HG03097 (cell line): ENCODE results near the gene PCED1A.

Source experiments
- ATAC-seq: cut with Tn5 transposase; IDR thresholded peaks from one replicate; pipeline ENCODE4 v1.9.1; 2021; ENCODE audit not compliant: unreplicated experiment, low FRiP score

The PCED1A gene

GRCh38 chr20:2867081-2867864 lies 26.8 kb upstream of the PCED1A start:
- no peak for ATAC-seq

DNA sequence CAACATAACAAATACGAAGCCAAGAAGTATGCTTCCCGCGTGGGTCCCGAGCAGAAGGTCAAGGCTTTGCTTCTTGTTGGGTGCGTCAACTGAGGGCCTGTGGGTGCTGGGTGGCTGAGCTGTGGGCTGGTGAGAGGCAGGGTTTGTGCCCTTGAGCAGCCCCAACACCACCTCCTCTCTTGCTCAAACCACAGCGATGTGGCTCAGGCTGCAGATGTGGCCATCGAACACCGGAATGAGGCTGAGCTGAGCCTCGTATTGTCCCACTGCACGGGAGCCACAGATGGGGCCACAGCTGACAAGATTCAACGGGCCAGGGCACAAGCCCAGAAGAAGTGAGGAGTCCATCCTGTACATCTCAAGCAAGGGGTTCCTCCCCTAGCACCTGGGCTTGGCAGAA lies 25.8 kb upstream of the PCED1A start:
- no peak for ATAC-seq

DNA sequence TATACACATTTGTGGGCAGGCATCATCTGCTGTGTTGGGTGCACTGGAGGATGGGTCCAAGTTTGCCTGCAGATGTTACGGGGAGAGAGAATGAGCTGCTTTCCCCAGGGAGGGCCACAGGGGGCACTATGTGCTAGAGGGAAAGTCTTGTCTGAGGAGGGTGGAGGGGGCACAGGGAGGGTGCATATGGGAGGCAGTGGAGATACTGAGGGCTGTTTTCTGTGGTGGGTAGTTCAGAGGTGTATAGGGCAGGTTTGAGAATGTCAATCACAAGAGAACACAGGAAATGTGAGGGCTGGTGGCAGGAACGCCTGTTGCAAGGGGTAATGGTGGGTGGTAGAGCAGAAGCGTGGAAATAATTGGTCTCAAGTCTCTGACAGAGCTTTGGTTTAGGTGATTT lies 25.2 kb upstream of the PCED1A start:
- ATAC-seq = no peak

DNA sequence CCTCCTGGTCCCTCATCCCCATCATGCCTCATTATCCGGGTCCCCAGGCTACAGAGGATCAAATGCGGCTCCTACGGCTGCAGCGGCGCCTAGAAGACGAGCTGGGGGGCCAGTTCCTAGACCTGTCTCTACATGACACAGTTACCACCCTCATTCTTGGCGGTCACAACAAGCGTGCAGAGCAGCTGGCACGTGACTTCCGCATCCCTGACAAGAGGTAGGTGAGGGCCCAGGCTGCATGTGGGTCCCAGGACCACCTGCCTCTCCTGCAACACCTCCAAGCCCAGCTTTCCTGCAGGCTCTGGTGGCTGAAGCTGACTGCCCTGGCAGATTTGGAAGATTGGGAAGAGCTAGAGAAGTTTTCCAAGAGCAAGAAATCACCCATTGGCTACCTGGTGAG lies 24.6 kb upstream of the PCED1A start:
- no peak for ATAC-seq

GRCh38 chr20:2864626-2865025 lies 24.2 kb upstream of the PCED1A start:
- ATAC-seq = no peak

DNA sequence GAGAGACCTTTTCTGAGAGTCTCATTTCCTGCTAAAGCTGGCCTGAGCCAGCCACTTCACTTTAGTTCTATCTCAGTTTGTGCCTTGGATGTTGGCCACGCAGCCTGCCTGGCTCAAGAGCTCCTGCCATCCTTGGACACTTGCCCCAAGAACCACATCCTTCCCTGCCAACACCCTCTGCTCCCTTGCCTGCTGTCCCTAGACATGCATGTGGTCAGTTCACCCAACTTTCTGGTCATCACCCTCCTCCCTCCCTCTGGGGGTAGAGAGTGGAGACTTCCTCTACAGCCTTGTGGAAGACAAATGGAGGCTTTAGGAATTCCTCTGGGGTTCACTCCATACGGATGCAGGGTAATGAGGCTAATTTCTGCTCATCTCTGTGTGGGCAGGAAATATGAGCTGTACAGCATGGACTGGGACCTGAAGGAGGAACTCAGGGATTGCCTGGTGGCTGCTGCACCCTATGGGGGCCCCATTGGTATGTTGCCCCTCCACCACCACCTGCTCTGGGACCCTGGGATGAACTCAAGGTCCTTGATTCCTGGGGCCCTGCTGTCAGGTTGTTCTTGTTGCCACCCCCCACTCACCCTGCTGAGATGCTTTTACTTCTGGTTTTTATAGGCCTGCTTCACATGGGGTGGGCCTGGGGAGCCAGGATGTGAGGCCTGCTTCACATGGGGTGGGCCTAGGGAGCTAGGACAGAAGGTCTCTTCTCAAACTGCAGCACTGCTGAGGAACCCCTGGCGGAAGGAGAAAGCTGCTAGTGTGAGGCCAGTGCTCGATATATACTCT lies 19.1 kb upstream of the PCED1A start:
- ATAC-seq = no peak

DNA sequence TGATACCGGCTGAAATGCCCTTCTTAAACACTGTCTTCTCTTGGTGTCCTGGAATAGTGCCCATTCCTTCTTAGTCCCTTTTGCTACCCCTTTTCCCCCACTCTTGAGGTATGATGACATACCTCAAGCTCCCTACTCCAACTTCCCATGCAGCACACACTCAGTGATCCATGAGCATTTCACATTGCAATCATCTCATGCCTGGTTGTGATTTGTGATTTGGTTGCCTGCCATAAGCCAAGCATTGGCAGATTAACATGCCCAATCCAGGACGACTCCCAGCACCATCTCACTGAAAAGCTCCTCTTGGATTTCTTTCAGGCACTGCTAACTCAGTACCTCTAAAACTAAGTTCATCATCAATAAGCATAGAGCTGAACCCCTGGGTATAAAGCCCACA lies 18.1 kb upstream of the PCED1A start:
- ATAC-seq = no peak

GRCh38 chr20:2851086-2851485 lies 10.6 kb upstream of the PCED1A start:
- no peak for ATAC-seq

DNA sequence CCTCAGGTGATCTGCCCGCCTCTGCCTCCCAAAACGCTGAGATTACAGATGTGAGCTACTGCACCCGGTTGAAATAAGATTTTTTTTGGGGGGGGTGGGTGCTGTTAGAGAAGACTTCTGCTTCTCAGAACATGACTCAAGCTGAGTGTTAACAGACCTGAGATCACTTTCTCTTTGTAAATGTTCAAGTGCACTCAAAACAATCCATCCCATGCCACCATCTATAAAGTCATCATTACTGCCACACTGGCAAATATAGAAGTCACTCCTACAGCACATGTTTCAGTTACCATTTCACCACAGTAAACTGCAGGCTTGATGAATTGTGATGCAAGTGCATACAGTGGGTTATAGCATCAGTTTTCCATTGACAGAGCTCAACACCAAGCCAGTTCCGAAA lies 9.1 kb upstream of the PCED1A start:
- no peak for ATAC-seq

- no peak for ATAC-seq
Measured at GRCh38 chr20:2847802-2848201, 7.3 kb upstream of the PCED1A start.

DNA sequence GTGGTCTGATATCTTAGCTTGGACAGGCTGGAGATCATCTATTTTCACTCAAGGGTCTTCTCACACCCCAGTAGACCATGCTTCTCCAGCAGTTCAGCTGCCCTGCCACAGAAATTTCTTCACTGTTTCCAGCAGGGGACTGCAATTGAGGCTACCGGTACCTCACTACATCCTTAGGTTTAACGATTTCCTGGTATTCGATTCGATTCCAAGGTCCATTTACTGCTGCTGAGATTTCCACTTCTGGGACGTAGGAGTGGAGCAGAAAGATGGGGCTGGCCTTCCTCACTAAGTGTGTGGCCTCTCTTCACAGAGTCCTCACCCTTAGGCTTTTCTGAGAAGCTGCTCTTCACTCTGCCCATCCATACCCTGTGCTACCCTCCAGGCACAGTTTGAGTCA lies 6.2 kb upstream of the PCED1A start:
- no peak for ATAC-seq

- ATAC-seq = no peak
Measured at GRCh38 chr20:2845607-2846006, 5.2 kb upstream of the PCED1A start.

DNA sequence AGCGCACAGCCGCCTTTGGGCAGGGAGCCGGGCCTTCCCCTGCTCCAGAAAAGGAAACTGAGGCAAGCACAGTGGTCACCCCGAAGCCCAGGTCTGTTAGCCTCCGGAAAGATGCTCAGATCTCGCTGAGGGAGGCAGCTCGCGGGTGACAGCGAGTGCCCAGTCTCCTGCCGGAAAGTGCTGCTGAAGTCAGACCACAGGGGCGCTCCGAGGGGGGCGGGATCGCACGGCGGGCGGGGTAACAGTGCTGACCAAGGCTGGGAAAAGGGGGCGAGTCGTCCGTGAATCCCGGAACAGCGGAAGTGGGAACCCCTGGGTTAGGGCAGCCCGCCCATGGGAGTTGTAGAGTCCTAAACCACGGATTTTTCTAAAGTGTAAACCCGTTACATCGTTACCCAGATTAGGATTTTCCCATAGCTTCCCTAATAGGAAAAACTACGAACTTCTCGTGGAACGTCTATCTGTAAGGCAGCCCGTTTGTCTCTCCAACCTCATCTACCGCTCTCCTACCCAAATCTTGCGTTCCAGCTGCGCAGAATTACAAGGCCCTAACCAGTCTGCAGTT lies 594 bp upstream of the PCED1A start:
- ATAC-seq = peak; percentile 10

- ATAC-seq = no peak
Measured at GRCh38 chr20:2839732-2840137, 720 bp downstream of the PCED1A start.

- ATAC-seq = no peak
Measured at GRCh38 chr20:2838847-2839671, 1.4 kb downstream of the PCED1A start.

- ATAC-seq = no peak
Measured at GRCh38 chr20:2838170-2838797, 2.2 kb downstream of the PCED1A start.

DNA sequence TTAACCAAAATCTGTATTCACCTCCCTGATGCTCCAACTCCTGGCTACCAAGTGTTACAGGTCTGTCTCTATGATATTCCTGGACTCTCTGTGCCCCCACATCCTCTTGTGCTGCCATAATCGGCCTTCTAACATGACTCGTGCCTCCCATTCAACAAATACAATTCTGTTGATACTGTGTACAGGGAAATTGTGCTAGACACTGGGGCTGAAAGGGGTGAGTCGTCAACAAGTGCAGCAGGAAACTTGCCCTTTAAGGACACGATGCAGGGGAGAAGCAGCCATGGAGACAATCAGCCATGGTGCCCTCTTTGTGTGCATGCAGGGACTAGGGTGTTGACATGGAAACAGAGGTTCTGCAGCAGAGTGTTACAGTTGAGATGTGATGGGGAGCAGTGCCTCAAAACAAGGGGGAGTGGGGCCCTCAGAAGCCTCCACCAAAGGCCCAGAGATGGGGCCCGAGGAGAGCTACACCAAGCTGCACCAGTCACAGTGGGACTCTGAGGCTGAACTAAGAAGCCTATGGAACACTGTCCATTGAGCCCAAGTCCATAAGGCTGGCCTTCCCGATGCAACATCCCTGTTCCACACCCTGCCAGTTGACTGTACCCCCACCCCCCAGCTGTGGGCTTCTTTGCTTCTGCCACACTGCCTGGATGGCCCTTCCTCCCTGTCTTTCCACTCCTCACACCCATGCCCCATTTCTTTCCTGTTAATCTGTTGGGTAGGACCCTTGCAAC lies 3.1 kb downstream of the PCED1A start:
- ATAC-seq = no peak

DNA sequence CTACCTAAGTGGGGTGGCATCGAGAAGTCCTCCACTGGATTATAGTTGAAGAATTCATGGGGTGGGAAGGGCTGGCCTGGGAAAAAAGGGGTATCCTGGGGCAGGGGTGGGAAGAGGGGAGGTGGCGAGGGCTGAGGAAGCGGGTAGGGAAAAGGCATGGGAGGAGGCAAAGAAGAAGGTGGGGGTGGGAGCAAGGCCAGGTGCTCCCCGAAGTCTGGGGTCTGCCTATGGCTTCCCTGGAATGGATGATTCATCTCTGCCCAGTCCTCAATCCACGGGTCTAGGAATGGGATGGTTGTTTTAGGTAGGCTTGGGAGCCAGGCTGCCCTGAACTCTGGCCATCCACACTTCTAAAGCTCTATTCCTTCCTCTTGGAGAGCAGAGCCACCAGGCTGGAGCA lies 4.4 kb downstream of the PCED1A start:
- ATAC-seq = no peak

GRCh38 chr20:2835331-2835796 lies 5.1 kb downstream of the PCED1A start:
- ATAC-seq = no peak
